Vagina (tissue), 2 donors: ENCODE data around the gene COX7A2L. TPM values are rescaled to one million over a fixed set of nuclear protein-coding genes. Genes with fewer than 3 reads are reported as not detected.
"Not testable (repeated sequence)": the region's sequence is repeated elsewhere in the genome, so short reads cannot be mapped to it uniquely, and the experiment has no call there.

Source experiments
- DNase-seq, 2 donors: peaks; one replicate each; pipeline ENCODE4 v3.0.0-alpha.2; 2017; ENCODE audit errors: extremely low spot score in 2 of 2
- H3K27ac ChIP-seq: fragments of 200-600 bp; sonication (generic); one replicate; pipeline ENCODE4 v1.5.1; 2019
- H3K27me3 ChIP-seq: fragments of 200-600 bp; sonication (generic); one replicate; pipeline ENCODE4 v1.5.1; 2019
- H3K36me3 ChIP-seq, 2 donors: fragments of 200-600 bp; sonication (generic); one replicate each; pipeline ENCODE4 v1.5.1; 2017 to 2019
- H3K4me1 ChIP-seq: fragments of 200-600 bp; sonication (generic); one replicate; pipeline ENCODE4 v1.5.1; 2019
- H3K4me3 ChIP-seq, 2 donors: fragments of 200-600 bp; sonication (generic); 1 replicate in 1 of 2; 2 replicates in 1 of 2; pipeline ENCODE4 v1.5.1; 2016 to 2019
- H3K9me3 ChIP-seq: fragments of 200-600 bp; sonication (generic); one replicate; pipeline ENCODE4 v1.5.1; 2019
- POLR2A ChIP-seq, 2 donors: fragments of 450-650 bp; IDR thresholded peaks; one replicate each; pipeline ENCODE4 v1.6.1; 2017; ENCODE audit warnings: antibody characterized with exemption in 2 of 2, mild to moderate bottlenecking in 2 of 2, moderate library complexity in 2 of 2
- POLR2AphosphoS5 ChIP-seq, 2 donors: sonication (generic); formaldehyde crosslinking; IDR thresholded peaks; one replicate each; pipeline ENCODE4 v1.9.0; 2017; ENCODE audit warnings: antibody characterized with exemption in 2 of 2, mild to moderate bottlenecking in 2 of 2, low read depth in 1 of 2; ENCODE audit not compliant: insufficient read depth in 1 of 2
- intact Hi-C: fragments of 100-400 bp; cut with DNase I; formaldehyde crosslinking; loops from one replicate; pipeline ENCODE4 v1.15.1; 2023
- total RNA-seq: library from RNA; depleted of rRNA; stranded (reverse); fragments of >200 nt; gene quantifications from one replicate; pipeline ENCODE4 v1.2.3, GENCODE V29; 2016
- TF ChIP-seq, protein P1 (sequence below), 3 experiments: fragments of 450-650 bp in 2 of 3; fragments of 200-600 bp in 1 of 3; sonication (generic) in 1 of 3; IDR thresholded peaks; one replicate each; pipeline ENCODE4 v1.5.1; 2017 to 2019; ENCODE audit warnings: antibody characterized with exemption in 3 of 3, mild to moderate bottlenecking in 2 of 3, moderate library complexity in 2 of 3

COX7A2L gene
- total RNA-seq, 1 donor from 2014 or later, result 83.2 TPM

DNA sequence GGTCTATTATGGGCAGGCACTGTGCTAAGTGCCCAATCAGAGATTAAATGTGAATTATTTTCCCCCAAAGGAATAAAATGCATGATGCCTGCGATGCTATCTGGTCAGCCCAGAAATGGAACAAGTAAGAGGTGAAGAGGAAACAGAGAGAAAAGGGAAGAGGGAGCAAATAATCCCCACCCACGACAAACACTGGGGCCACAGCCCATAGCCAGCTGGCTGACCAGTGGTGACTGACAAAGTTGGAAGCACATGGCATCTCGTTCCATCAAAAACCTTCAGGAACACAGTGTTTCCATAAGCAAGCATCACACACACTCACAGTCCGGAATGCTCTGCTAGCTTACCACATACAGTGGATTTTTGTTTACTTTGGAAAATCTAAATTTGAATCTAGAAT lies 21.1 kb upstream of the COX7A2L start:
- no peak overlapping the region for H3K27ac ChIP-seq
- no peak for TF ChIP-seq POLR2AphosphoS5 (IDR thresholded peaks at IDR 0.05; ENCODE audit: insufficient read depth in 1 of 2, low read depth in 1 of 2)
- TF ChIP-seq, protein P1, sequence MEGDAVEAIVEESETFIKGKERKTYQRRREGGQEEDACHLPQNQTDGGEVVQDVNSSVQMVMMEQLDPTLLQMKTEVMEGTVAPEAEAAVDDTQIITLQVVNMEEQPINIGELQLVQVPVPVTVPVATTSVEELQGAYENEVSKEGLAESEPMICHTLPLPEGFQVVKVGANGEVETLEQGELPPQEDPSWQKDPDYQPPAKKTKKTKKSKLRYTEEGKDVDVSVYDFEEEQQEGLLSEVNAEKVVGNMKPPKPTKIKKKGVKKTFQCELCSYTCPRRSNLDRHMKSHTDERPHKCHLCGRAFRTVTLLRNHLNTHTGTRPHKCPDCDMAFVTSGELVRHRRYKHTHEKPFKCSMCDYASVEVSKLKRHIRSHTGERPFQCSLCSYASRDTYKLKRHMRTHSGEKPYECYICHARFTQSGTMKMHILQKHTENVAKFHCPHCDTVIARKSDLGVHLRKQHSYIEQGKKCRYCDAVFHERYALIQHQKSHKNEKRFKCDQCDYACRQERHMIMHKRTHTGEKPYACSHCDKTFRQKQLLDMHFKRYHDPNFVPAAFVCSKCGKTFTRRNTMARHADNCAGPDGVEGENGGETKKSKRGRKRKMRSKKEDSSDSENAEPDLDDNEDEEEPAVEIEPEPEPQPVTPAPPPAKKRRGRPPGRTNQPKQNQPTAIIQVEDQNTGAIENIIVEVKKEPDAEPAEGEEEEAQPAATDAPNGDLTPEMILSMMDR (IDR thresholded peaks at IDR 0.05), result no peak
- TF ChIP-seq POLR2A (IDR thresholded peaks at IDR 0.05), result no peak
- no peak overlapping the region for H3K4me3 ChIP-seq
- no peaks in the 10 kb centered on the region for H3K27me3 ChIP-seq
- no peaks in the 10 kb centered on the region for H3K9me3 ChIP-seq
- intact Hi-C loops, result no loop called here
- H3K36me3 ChIP-seq, result no peaks in the 10 kb centered on the region
- H3K4me1 ChIP-seq, result no peaks in the 10 kb centered on the region
- no peak for DNase-seq

- H3K4me3 ChIP-seq, H3K4me1 ChIP-seq, H3K9me3 ChIP-seq, intact Hi-C loops, DNase-seq, H3K27me3 ChIP-seq, H3K36me3 ChIP-seq, H3K27ac ChIP-seq: not testable (repeated sequence)
These were observed 19.0 kb upstream of the COX7A2L start for GRCh38 chr2:42380026-42380425.

- no peak for DNase-seq
- intact Hi-C loops, result no loop called here
- H3K9me3 ChIP-seq, result no peaks in the 10 kb centered on the region
- no peaks in the 10 kb centered on the region for H3K4me1 ChIP-seq
- TF ChIP-seq POLR2AphosphoS5 (IDR thresholded peaks at IDR 0.05; ENCODE audit: insufficient read depth in 1 of 2, low read depth in 1 of 2), result no peak
- TF ChIP-seq, protein P1 (IDR thresholded peaks at IDR 0.05), result no peak
- no peak for TF ChIP-seq POLR2A (IDR thresholded peaks at IDR 0.05)
- no peak overlapping the region for H3K4me3 ChIP-seq
- no peaks in the 10 kb centered on the region for H3K27me3 ChIP-seq
- H3K36me3 ChIP-seq, result no peaks in the 10 kb centered on the region
- no peak overlapping the region for H3K27ac ChIP-seq
These were observed 17.4 kb upstream of the COX7A2L start for GRCh38 chr2:42378415-42378814.

DNA sequence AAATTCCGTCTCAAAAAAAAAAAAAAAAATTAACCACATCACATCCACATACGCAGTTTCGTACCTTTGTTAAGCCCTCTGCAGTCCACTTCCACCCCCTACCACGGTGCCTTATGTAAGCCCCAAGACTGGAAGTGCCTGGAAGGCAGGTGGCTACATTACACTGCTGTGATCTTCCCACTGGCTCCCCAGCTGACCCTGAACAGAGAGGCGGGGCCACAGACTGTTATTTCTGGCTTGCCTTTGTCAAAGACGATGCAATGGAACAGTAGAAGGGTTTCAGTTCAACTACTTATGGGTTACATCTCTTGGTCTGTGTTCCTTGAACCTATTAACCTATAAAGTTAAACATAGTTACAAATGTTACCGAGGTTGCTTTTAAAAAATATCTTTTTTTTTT lies 15.7 kb upstream of the COX7A2L start:
- H3K4me3 ChIP-seq, result no peak overlapping the region
- H3K9me3 ChIP-seq, result no peaks in the 10 kb centered on the region
- intact Hi-C loops, result no loop called here
- H3K27me3 ChIP-seq, result no peaks in the 10 kb centered on the region
- H3K4me1 ChIP-seq, result peaks cover 7% of the 10 kb centered on the region
- TF ChIP-seq, protein P1 (IDR thresholded peaks at IDR 0.05), result no peak
- TF ChIP-seq POLR2AphosphoS5 (IDR thresholded peaks at IDR 0.05; ENCODE audit: insufficient read depth in 1 of 2, low read depth in 1 of 2) (no peak), POLR2A (IDR thresholded peaks at IDR 0.05) (no peak)
- H3K36me3 ChIP-seq, result no peaks in the 10 kb centered on the region
- H3K27ac ChIP-seq, result no peak overlapping the region
- no peak for DNase-seq

GRCh38 chr2:42372474-42373200 lies 11.6 kb upstream of the COX7A2L start:
- Histone ChIP-seq H3K27me3 (no peaks in the 10 kb centered on the region), H3K4me1 (peaks cover 14% of the 10 kb centered on the region), H3K36me3 (no peaks in the 10 kb centered on the region), H3K27ac (no peak overlapping the region), H3K9me3 (no peaks in the 10 kb centered on the region), H3K4me3 (no peak overlapping the region)
- TF ChIP-seq, protein P1 (IDR thresholded peaks at IDR 0.05), result no peak
- no peak for TF ChIP-seq POLR2AphosphoS5 (IDR thresholded peaks at IDR 0.05; ENCODE audit: insufficient read depth in 1 of 2, low read depth in 1 of 2)
- no peak for TF ChIP-seq POLR2A (IDR thresholded peaks at IDR 0.05)
- intact Hi-C loops, result no loop called here
- DNase-seq, result peak in 1 of 2 donors; percentile 44
